ENCODE measurements around the gene TIMD4. TPM values are rescaled to one million over a fixed set of nuclear protein-coding genes. Genes with fewer than 3 reads are reported as not detected.
A peak's percentile ranks its signal among the peaks of the same experiment; 100 is the strongest.

Gene TIMD4
- total RNA-seq, 2 experiments from 2014 or later, result 2.7 to 4.0 TPM

- H3K4me3 Mint-ChIP-seq, result peak overlapping the region; percentile 65
- no peaks in the 10 kb centered on the region for H3K9me3 Mint-ChIP-seq (ENCODE audit: insufficient read depth)
- no peak for DNase-seq
- POLR2A ChIA-PET, result interaction anchor here (0.7 to 3.8 kb wide), 8 partner anchors 8 to 351 kb away, joined by 3 to 22 read pairs (median 7); partner anchors contain the start of gene MED7
- peaks cover 48% of the 10 kb centered on the region for H3K36me3 Mint-ChIP-seq (ENCODE audit: low read depth)
- peak overlapping the region; percentile 79 for H3K27ac Mint-ChIP-seq
- peak; percentile 20 for ATAC-seq
- H3K27me3 Mint-ChIP-seq (ENCODE audit: low read depth), result no peaks in the 10 kb centered on the region
- H3K4me1 Mint-ChIP-seq (ENCODE audit: low read depth), result peaks cover 76% of the 10 kb centered on the region
- CTCF ChIA-PET, result interaction anchor here (0.9 to 4.4 kb wide), 10 partner anchors 9 to 351 kb away, joined by 3 to 44 read pairs (median 11); no protein-coding TSS in a partner anchor
Observed at GRCh38 chr5:156920861-156921431, 42.1 kb downstream of the TIMD4 start.

- Mint-ChIP-seq H3K4me1 (ENCODE audit: low read depth) (peaks cover 75% of the 10 kb centered on the region), H3K36me3 (ENCODE audit: low read depth) (peaks cover 53% of the 10 kb centered on the region), H3K9me3 (ENCODE audit: insufficient read depth) (no peaks in the 10 kb centered on the region), H3K27ac (peak overlapping the region; percentile 79), H3K4me3 (peak overlapping the region; percentile 65), H3K27me3 (ENCODE audit: low read depth) (no peaks in the 10 kb centered on the region)
- DNase-seq (peak; percentile 58), ATAC-seq (peak; percentile 76)
- CTCF ChIA-PET, result interaction anchor here (0.6 to 4.4 kb wide), 12 partner anchors 10 to 351 kb away, joined by 3 to 44 read pairs (median 10); no protein-coding TSS in a partner anchor
- POLR2A ChIA-PET, result interaction anchor here (0.7 to 3.8 kb wide), 9 partner anchors 9 to 352 kb away, joined by 3 to 22 read pairs (median 7); partner anchors contain the start of gene MED7
Observed at GRCh38 chr5:156920042-156920860, 42.8 kb downstream of the TIMD4 start.

DNA sequence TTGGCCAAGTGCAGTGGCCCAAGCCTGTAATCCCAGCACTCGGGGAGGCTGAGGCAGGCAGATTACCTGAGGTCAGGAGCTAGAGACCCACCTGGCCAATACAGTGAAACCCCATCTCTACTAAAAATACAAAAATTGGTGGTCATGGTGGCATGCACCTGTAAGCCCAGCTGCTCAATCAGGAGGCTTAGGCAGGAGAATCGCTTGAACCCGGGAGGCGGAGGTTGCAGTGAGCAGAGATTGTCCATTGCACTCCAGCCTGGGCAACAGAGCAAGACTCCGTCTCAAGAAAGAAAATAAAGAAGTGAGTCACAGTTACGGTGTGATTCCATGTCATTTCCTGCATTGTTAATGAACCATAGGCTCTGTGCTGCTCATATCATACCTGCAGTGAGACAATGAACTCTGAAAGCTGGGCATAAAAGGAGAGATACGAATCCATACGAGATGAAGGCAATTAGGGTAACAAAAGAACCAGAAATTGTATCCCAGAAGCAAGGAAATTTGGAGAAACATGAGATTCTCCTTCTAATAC lies 44.6 kb downstream of the TIMD4 start:
- no peak overlapping the region for H3K27ac Mint-ChIP-seq
- H3K4me1 Mint-ChIP-seq (ENCODE audit: low read depth), result peaks cover 82% of the 10 kb centered on the region
- H3K9me3 Mint-ChIP-seq (ENCODE audit: insufficient read depth), result peaks cover 3% of the 10 kb centered on the region
- DNase-seq (no peak), ATAC-seq (no peak)
- POLR2A ChIA-PET, result interaction anchor here (2.1 kb wide), 1 partner anchor 224 kb away, joined by 6 read pairs; the partner anchor contains the start of gene MED7
- no peak overlapping the region for H3K4me3 Mint-ChIP-seq
- peaks cover 60% of the 10 kb centered on the region for H3K36me3 Mint-ChIP-seq (ENCODE audit: low read depth)
- CTCF ChIA-PET, result interaction anchor here (0.6 to 4.4 kb wide), 5 partner anchors 12 to 108 kb away, joined by 3 to 44 read pairs (median 26); no protein-coding TSS in a partner anchor
- H3K27me3 Mint-ChIP-seq (ENCODE audit: low read depth), result no peaks in the 10 kb centered on the region

DNA sequence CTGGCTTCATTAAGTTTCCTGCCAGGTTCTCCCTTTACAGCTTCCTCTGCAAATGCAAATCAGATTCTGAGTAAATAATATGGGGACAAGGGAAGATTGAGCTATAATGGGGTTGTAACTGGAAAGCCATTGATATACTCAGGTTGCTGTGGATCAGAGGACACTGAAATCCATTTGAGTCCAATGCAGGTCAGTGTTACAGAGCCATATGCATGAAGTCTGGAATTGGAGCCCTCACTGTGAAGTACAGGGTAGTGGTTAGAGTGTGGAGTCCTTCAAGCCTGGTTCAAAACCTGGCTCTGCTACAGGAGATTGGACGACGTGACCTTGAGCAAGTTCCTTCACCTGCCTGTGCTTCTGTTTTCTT lies 48.7 kb downstream of the TIMD4 start:
- CTCF ChIA-PET, result interaction anchor here (0.8 to 4.1 kb wide), 11 partner anchors 8 to 218 kb away, joined by 3 to 20 read pairs (median 6); no protein-coding TSS in a partner anchor
- POLR2A ChIA-PET, result interaction anchor here (0.8 to 2.6 kb wide), 6 partner anchors 8 to 228 kb away, joined by 3 to 11 read pairs (median 4); partner anchors contain the start of genes HAVCR2 and MED7
- peaks cover 69% of the 10 kb centered on the region for H3K36me3 Mint-ChIP-seq (ENCODE audit: low read depth)

DNA sequence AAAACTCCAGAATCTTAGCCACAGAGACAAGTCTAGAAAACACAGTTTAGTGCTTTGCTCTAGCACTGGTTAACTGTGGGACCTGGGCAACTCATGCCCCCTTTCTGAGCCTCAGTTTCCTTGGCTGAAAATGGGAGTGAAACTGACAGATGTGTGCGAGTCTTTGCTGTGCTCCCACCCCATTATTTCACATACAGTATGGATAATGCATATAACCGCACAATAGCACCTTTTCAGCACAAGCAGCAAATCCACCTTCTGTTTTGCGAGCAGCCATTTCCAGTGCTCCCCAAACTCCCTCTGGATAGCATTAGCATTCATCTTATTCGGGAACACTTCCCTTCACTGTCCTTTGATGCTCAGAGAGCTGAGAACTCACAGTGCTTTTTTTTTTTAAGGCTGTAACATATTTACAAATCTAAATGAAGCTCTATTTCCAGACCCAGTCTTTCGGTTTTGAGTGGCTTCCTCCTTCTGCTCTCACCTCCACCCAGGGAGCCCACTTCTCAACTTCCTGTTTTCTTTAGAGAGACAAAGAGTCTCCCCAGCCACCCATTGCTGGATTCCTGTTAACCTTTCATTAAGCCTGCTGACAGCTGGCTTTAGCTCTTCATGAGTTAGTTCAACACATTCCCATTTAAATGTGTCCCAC lies 49.2 kb downstream of the TIMD4 start:
- H3K4me3 Mint-ChIP-seq, result peak overlapping the region; percentile 66
- DNase-seq (peak; percentile 64), ATAC-seq (peak; percentile 92)
- ChIA-PET CTCF (interaction anchor here (0.8 to 4.1 kb wide), 10 partner anchors 9 to 218 kb away, joined by 3 to 20 read pairs (median 6); no protein-coding TSS in a partner anchor), POLR2A (interaction anchor here (0.6 to 2.6 kb wide), 6 partner anchors 9 to 229 kb away, joined by 3 to 11 read pairs (median 4); partner anchors contain the start of gene MED7)
- peaks cover 64% of the 10 kb centered on the region for H3K4me1 Mint-ChIP-seq (ENCODE audit: low read depth)
- peak overlapping the region; percentile 95 for H3K27ac Mint-ChIP-seq
- H3K9me3 Mint-ChIP-seq (ENCODE audit: insufficient read depth), result peaks cover 13% of the 10 kb centered on the region
- H3K36me3 Mint-ChIP-seq (ENCODE audit: low read depth), result peaks cover 64% of the 10 kb centered on the region
- H3K27me3 Mint-ChIP-seq (ENCODE audit: low read depth), result no peaks in the 10 kb centered on the region

More for the DNA sequence above, 48.7 kb downstream of the TIMD4 start:
- peak overlapping the region; percentile 66 for H3K4me3 Mint-ChIP-seq
- no peaks in the 10 kb centered on the region for H3K27me3 Mint-ChIP-seq (ENCODE audit: low read depth)
- peak; percentile 10 for ATAC-seq
- H3K27ac Mint-ChIP-seq, result peak overlapping the region; percentile 95
- peaks cover 13% of the 10 kb centered on the region for H3K9me3 Mint-ChIP-seq (ENCODE audit: insufficient read depth)
- H3K4me1 Mint-ChIP-seq (ENCODE audit: low read depth), result peaks cover 69% of the 10 kb centered on the region
- DNase-seq, result no peak

DNA sequence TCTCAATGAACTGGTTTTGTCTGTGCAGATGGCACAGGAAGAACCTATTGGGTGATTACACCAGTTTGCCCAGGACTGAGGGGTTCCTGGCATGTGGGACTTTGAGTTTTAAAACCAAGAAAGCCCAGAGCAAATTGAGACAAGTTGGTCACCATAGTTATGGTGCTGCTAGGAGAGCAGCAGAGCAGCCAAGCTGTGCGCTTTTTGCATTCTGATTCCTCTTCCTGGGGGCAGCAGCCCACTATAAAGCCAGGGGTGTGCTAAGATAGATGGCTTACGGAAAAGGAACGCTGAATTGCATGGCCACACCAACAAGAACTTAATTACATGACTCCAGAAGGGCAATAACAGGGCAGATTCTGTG lies 49.7 kb downstream of the TIMD4 start:
- Mint-ChIP-seq H3K4me3 (no peak overlapping the region), H3K36me3 (ENCODE audit: low read depth) (peaks cover 61% of the 10 kb centered on the region), H3K27me3 (ENCODE audit: low read depth) (no peaks in the 10 kb centered on the region), H3K27ac (peak overlapping the region; percentile 95), H3K4me1 (ENCODE audit: low read depth) (peaks cover 59% of the 10 kb centered on the region), H3K9me3 (ENCODE audit: insufficient read depth) (peaks cover 13% of the 10 kb centered on the region)
- ATAC-seq, result no peak
- POLR2A ChIA-PET, result interaction anchor here (0.6 to 2.6 kb wide), 4 partner anchors 16 to 229 kb away, joined by 3 to 11 read pairs (median 4); partner anchors contain the start of gene MED7
- no peak for DNase-seq
- CTCF ChIA-PET, result interaction anchor here (1.8 to 3.3 kb wide), 3 partner anchors 19 to 21 kb away, joined by 6 to 20 read pairs (median 6); no protein-coding TSS in a partner anchor

- Mint-ChIP-seq H3K36me3 (ENCODE audit: low read depth) (peaks cover 58% of the 10 kb centered on the region), H3K4me3 (no peak overlapping the region), H3K27me3 (ENCODE audit: low read depth) (no peaks in the 10 kb centered on the region), H3K9me3 (ENCODE audit: insufficient read depth) (peaks cover 13% of the 10 kb centered on the region), H3K27ac (peak overlapping the region; percentile 95), H3K4me1 (ENCODE audit: low read depth) (peaks cover 59% of the 10 kb centered on the region)
- POLR2A ChIA-PET, result no interaction called here
- ATAC-seq (no peak), DNase-seq (no peak)
- CTCF ChIA-PET, result interaction anchor here (3.3 kb wide), 1 partner anchor 22 kb away, joined by 20 read pairs; no protein-coding TSS in a partner anchor
Observed at GRCh38 chr5:156912869-156913268, 50.2 kb downstream of the TIMD4 start.

DNA sequence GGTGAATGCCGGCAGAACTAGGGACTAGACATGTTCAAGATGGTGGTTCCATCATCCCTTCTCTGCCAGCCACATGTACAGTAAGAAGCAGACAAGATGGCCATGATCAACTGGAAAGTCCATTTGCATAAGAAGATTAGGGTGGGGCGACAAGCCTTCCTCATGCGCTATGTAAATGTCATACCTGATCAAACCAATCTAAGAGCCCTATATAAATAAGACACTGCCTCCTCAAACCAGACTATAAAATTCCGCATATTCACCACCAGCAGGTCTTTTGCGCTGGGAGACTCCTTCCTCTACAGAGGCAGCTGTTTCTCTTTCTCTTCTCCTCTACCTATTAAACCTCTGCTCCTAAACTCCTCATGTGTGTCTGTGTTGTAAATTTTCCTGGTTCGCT lies 53.8 kb downstream of the TIMD4 start:
- ChIA-PET POLR2A (no interaction called here), CTCF (interaction anchor here (0.8 to 2.5 kb wide), 2 partner anchors 11 to 15 kb away, joined by 3 to 11 read pairs; no protein-coding TSS in a partner anchor)
- peaks cover 42% of the 10 kb centered on the region for H3K4me1 Mint-ChIP-seq (ENCODE audit: low read depth)
- H3K4me3 Mint-ChIP-seq, result no peak overlapping the region
- no peak for DNase-seq
- peaks cover 35% of the 10 kb centered on the region for H3K36me3 Mint-ChIP-seq (ENCODE audit: low read depth)
- H3K27me3 Mint-ChIP-seq (ENCODE audit: low read depth), result no peaks in the 10 kb centered on the region
- no peak overlapping the region for H3K27ac Mint-ChIP-seq
- no peak for ATAC-seq
- peaks cover 10% of the 10 kb centered on the region for H3K9me3 Mint-ChIP-seq (ENCODE audit: insufficient read depth)

DNA sequence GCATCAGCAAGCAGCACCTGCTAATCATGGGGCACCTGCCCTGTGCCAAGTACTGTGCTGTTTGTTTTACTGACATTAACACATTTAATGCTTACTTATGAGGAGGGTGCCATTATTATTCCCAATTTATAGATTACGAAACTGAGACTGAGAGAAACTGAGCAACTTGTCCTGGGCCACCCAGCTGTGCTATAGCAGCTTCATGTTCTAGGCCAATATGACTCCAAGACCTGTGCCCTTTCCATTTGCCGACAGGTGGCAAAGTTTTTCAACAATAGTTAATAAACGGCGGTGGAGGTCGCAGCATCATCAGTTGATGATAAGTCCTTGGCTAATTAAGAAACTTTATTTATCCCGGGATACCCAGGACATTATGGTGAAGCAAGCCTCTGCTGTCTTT lies 55.4 kb downstream of the TIMD4 start:
- ATAC-seq, result no peak
- ChIA-PET POLR2A (interaction anchor here (0.5 to 0.6 kb wide), 2 partner anchors 11 to 367 kb away, joined by 4 to 7 read pairs; no protein-coding TSS in a partner anchor), CTCF (no interaction called here)
- Mint-ChIP-seq H3K27me3 (ENCODE audit: low read depth) (no peaks in the 10 kb centered on the region), H3K4me3 (no peak overlapping the region), H3K9me3 (ENCODE audit: insufficient read depth) (peaks cover 4% of the 10 kb centered on the region), H3K27ac (no peak overlapping the region), H3K36me3 (ENCODE audit: low read depth) (peaks cover 22% of the 10 kb centered on the region), H3K4me1 (ENCODE audit: low read depth) (peaks cover 29% of the 10 kb centered on the region)
- DNase-seq, result no peak

DNA sequence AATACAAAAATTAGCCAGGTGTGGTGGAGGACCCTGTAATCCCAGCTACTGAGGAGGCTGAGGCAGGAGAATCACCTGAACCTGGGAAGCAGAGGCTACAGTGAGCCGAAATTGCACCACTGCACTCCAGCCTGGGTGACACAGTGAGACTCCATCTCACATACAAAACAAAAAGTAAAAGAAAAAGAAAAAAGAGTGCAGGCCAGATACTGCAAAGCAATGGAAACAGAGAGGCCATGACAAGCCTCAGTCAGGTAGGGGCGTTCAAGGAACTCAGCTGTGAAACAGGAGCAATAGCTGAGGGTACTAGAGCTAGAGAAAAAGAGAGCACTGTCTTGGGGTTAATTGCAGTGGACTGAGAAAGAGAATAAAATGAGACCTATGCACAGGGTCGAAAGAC lies 56.2 kb downstream of the TIMD4 start:
- Mint-ChIP-seq H3K4me1 (ENCODE audit: low read depth) (peaks cover 26% of the 10 kb centered on the region), H3K27ac (peak overlapping the region; percentile 37), H3K27me3 (ENCODE audit: low read depth) (no peaks in the 10 kb centered on the region), H3K4me3 (no peak overlapping the region), H3K9me3 (ENCODE audit: insufficient read depth) (no peaks in the 10 kb centered on the region), H3K36me3 (ENCODE audit: low read depth) (peaks cover 18% of the 10 kb centered on the region)
- no peak for DNase-seq
- no peak for ATAC-seq
- ChIA-PET CTCF (interaction anchor here (1.0 kb wide), 1 partner anchor 17 kb away, joined by 3 read pairs; no protein-coding TSS in a partner anchor), POLR2A (no interaction called here)

GRCh38 chr5:156896546-156896945 lies 66.5 kb downstream of the TIMD4 start:
- ATAC-seq (no peak), DNase-seq (no peak)
- H3K36me3 Mint-ChIP-seq (ENCODE audit: low read depth), result peaks cover 23% of the 10 kb centered on the region
- no peaks in the 10 kb centered on the region for H3K27me3 Mint-ChIP-seq (ENCODE audit: low read depth)
- peaks cover 16% of the 10 kb centered on the region for H3K9me3 Mint-ChIP-seq (ENCODE audit: insufficient read depth)
- no peak overlapping the region for H3K4me3 Mint-ChIP-seq
- H3K27ac Mint-ChIP-seq, result no peak overlapping the region
- H3K4me1 Mint-ChIP-seq (ENCODE audit: low read depth), result peaks cover 32% of the 10 kb centered on the region
- ChIA-PET POLR2A (no interaction called here), CTCF (interaction anchor here (1.4 to 1.5 kb wide), 2 partner anchors 32 to 235 kb away, joined by 3 read pairs; no protein-coding TSS in a partner anchor)

Measured in activated CD8-positive, alpha-beta T cell treated with anti-CD3 and anti-CD28 coated beads, Interleukin-2, amount 10 ng/mL, durations not matched to agents 7 days and 5 days (primary cell).